ENCODE data around the gene MAS1L. TPM values are rescaled to one million over a fixed set of nuclear protein-coding genes. Genes with fewer than 3 reads are reported as not detected.

Gene MAS1L, protein sequence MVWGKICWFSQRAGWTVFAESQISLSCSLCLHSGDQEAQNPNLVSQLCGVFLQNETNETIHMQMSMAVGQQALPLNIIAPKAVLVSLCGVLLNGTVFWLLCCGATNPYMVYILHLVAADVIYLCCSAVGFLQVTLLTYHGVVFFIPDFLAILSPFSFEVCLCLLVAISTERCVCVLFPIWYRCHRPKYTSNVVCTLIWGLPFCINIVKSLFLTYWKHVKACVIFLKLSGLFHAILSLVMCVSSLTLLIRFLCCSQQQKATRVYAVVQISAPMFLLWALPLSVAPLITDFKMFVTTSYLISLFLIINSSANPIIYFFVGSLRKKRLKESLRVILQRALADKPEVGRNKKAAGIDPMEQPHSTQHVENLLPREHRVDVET
- total RNA-seq = not detected
- polyA plus RNA-seq (2013, experiment 1 of 2) = not detected
- polyA plus RNA-seq (2013, experiment 2 of 2) = not detected
- 0 to 0.09 (median 0) reads per million in 172 experiments for total RNA-seq

DNA sequence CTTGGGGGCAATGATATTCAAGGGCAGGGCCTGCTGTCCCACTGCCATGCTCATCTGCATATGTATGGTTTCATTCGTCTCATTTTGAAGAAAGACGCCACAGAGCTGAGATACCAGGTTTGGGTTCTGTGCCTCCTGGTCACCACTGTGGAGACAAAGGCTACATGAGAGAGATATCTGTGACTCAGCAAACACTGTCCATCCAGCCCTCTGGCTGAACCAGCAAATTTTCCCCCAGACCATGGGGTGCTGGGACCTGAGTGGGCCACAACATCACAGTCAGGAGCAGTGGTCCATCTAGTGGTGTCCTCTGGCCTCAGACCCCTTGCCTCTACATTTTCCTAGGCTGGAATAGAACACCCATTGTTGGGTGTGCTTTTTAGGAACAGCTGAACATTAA is at the start of gene MAS1L:
TSS of gene MAS1L (minus strand) at position 297 of the 400 bp plus-strand sequence. CDS start at position 243, 54 bp downstream.
- ChIA-PET POLR2A (no interaction called here), CTCF (no interaction called here)
- Histone ChIP-seq H3K4me3 (ENCODE audit: low read length) (no peak within 1 kb of the TSS), H3K27me3 (ENCODE audit: control insufficient read depth in 1 of 2, insufficient read depth in 2 of 2, low read length in 2 of 2) (peaks cover 10 to 13% of the 10 kb centered on the region in 2 experiments), H3K4me1 (ENCODE audit: insufficient read depth, low read length) (no peaks in the 10 kb centered on the region), H3K27ac (ENCODE audit: low read depth in 1 of 2, low read length in 2 of 2) (no peak within 1 kb of the TSS), H3K9me3 (ENCODE audit: control insufficient read depth in 1 of 2, insufficient read depth in 1 of 2, low read length in 2 of 2) (no peaks in the 10 kb centered on the region), H3K36me3 (ENCODE audit: insufficient read depth, low read length) (no peaks in the 10 kb centered on the region)
- H3K4me3 Mint-ChIP-seq = no peak within 1 kb of the TSS
- TF ChIP-seq, protein P1, sequence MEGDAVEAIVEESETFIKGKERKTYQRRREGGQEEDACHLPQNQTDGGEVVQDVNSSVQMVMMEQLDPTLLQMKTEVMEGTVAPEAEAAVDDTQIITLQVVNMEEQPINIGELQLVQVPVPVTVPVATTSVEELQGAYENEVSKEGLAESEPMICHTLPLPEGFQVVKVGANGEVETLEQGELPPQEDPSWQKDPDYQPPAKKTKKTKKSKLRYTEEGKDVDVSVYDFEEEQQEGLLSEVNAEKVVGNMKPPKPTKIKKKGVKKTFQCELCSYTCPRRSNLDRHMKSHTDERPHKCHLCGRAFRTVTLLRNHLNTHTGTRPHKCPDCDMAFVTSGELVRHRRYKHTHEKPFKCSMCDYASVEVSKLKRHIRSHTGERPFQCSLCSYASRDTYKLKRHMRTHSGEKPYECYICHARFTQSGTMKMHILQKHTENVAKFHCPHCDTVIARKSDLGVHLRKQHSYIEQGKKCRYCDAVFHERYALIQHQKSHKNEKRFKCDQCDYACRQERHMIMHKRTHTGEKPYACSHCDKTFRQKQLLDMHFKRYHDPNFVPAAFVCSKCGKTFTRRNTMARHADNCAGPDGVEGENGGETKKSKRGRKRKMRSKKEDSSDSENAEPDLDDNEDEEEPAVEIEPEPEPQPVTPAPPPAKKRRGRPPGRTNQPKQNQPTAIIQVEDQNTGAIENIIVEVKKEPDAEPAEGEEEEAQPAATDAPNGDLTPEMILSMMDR (IDR thresholded peaks at IDR 0.05) = no peak
- intact Hi-C loops (cut with DNase I, micrococcal nuclease) = no loop called here
- no peaks in the 10 kb centered on the region for H3K36me3 Mint-ChIP-seq (ENCODE audit: low read depth)
- peaks cover 53% of the 10 kb centered on the region for H3K27me3 Mint-ChIP-seq
- H3K27ac Mint-ChIP-seq = no peak within 1 kb of the TSS
- no peaks in the 10 kb centered on the region for H3K9me3 Mint-ChIP-seq
- no peaks in the 10 kb centered on the region for H3K4me1 Mint-ChIP-seq (ENCODE audit: low read depth)
- ATAC-seq (ENCODE audit: poor library complexity) = no peak
- DNase-seq = no peak

DNA sequence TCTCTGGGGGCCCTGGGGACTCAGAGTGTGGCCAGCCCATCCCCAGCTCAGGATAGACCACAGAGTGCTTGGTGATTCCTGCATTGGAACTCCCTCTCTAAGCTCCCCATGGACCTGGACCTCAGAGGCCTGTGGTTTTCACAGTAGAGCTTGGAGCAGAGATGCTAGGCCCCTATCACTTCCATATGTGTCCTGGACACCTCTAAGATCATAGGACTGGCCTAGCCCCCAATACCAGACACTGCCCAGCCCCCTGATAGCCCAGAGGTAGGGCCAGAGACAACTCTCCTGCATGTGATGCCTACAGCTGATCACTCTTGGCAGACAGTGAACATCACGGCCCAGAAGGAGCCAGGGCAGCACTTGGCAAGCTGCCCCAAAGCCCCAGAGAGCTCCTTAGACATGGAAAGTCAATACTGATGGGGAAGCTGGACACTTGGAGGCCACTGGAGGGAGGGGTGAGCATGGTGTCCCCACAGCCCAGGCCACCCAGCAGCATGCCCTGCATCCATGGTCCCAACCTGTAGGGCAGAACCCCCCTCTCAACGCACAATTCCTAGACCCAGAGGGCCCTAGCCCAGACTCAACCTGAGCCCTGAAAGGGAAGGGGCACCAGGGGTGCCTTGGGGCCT is 44.7 kb upstream of the MAS1L start:
- H3K9me3 Mint-ChIP-seq = no peaks in the 10 kb centered on the region
- H3K4me1 Mint-ChIP-seq (ENCODE audit: low read depth) = no peaks in the 10 kb centered on the region
- Histone ChIP-seq H3K27ac (ENCODE audit: low read depth in 1 of 2, low read length in 2 of 2) (no peak overlapping the region), H3K9me3 (ENCODE audit: control insufficient read depth in 1 of 2, insufficient read depth in 1 of 2, low read length in 2 of 2) (no peaks in the 10 kb centered on the region), H3K27me3 (ENCODE audit: control insufficient read depth in 1 of 2, insufficient read depth in 2 of 2, low read length in 2 of 2) (peaks cover 0 to 2% of the 10 kb centered on the region in 2 experiments), H3K36me3 (ENCODE audit: insufficient read depth, low read length) (no peaks in the 10 kb centered on the region), H3K4me1 (ENCODE audit: insufficient read depth, low read length) (no peaks in the 10 kb centered on the region), H3K4me3 (ENCODE audit: low read length) (no peak overlapping the region)
- H3K4me3 Mint-ChIP-seq = no peak overlapping the region
- peaks cover 10% of the 10 kb centered on the region for H3K27me3 Mint-ChIP-seq
- TF ChIP-seq, protein P1 (IDR thresholded peaks at IDR 0.05) = no peak
- no peaks in the 10 kb centered on the region for H3K36me3 Mint-ChIP-seq (ENCODE audit: low read depth)
- ChIA-PET POLR2A (no interaction called here), CTCF (no interaction called here)
- no peak for ATAC-seq (ENCODE audit: poor library complexity)
- intact Hi-C loops (cut with DNase I, micrococcal nuclease) = no loop called here
- H3K27ac Mint-ChIP-seq = no peak overlapping the region
- no peak for DNase-seq

DNA sequence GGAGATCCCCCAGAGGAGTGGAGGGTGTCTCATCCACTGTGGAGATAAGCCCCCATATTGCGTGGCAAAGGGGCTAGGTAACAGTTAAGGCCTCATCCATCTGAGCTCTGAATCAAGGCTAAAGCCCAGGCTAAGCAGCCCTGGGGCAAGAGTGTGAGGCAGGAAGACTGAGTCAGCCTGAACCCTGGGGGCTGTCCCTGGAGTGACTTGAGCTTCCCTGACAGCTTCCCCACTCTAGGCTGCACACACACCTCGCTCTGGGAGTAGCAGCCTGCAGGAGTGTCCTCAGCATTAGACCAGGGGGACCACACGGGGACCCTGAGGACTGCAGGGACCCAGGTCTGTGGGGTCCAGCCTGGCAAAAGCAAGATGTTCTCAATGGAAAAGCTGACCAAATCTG is 43.9 kb upstream of the MAS1L start:
- no peaks in the 10 kb centered on the region for H3K4me1 ChIP-seq (ENCODE audit: insufficient read depth, low read length)
- POLR2A ChIA-PET = no interaction called here
- Mint-ChIP-seq H3K9me3 (no peaks in the 10 kb centered on the region), H3K27me3 (peaks cover 16% of the 10 kb centered on the region), H3K27ac (no peak overlapping the region), H3K4me1 (ENCODE audit: low read depth) (no peaks in the 10 kb centered on the region), H3K4me3 (no peak overlapping the region), H3K36me3 (ENCODE audit: low read depth) (no peaks in the 10 kb centered on the region)
- H3K27me3 ChIP-seq (ENCODE audit: control insufficient read depth in 1 of 2, insufficient read depth in 2 of 2, low read length in 2 of 2) = peaks cover 0 to 2% of the 10 kb centered on the region in 2 experiments
- CTCF ChIA-PET = no interaction called here
- TF ChIP-seq, protein P1 (IDR thresholded peaks at IDR 0.05) = no peak
- DNase-seq (no peak), ATAC-seq (ENCODE audit: poor library complexity) (no peak)
- H3K9me3 ChIP-seq (ENCODE audit: control insufficient read depth in 1 of 2, insufficient read depth in 1 of 2, low read length in 2 of 2) = no peaks in the 10 kb centered on the region
- no peak overlapping the region for H3K4me3 ChIP-seq (ENCODE audit: low read length)
- intact Hi-C loops (cut with DNase I, micrococcal nuclease) = no loop called here
- no peak overlapping the region for H3K27ac ChIP-seq (ENCODE audit: low read depth in 1 of 2, low read length in 2 of 2)
- no peaks in the 10 kb centered on the region for H3K36me3 ChIP-seq (ENCODE audit: insufficient read depth, low read length)
